ENCODE results near the gene GPRASP1.
"Not testable (repeated sequence)": the region's sequence is repeated elsewhere in the genome, so short reads cannot be mapped to it uniquely, and the experiment has no call there.

Gene GPRASP1

DNA sequence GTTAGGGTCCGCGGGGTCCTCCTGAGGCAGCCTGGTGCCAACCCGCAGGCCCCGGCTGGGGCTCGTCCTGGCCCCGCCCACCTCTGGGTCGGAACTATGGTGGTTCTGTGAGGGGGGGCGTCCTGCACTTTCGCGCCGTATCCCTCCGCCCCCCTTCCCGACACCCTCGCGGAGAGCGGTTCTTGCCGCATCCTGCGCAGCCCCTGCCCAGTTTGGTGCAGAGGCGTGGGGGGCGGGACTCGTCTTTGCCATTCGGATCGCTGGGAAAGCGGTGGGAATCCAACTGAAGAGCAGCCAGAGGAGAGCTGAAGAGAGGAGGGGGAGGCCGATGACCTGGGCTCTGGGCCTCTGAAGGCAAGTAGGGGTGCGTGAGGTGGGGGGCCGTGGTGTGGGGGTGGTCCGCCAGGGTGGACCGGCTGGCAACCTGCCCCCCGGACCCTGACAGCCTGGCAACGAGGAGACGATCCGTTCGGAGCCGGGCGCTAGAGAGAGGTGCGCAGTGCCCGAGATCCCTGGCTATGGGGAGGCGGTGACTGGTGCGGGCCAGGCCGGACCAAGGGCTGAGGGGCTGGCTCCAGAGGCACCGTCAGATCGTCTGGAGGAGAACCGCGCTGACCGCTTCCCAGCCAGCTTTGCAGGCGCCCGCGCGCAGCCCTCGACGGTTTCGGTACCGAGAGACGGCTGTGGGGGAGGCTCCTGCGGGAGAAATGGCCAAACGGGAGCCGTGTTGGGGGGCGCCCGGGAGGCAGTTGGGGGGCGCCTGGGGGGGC lies at the start of gene GPRASP1:
TSS of gene GPRASP1 (plus strand) at position 242 of the 770 bp plus-strand sequence. CDS start 2,431 bp downstream, outside the sequence.
- peak; percentile 33 for DNase-seq (ENCODE audit: low read depth)

GRCh38 chrX:102604327-102604726 lies 47.0 kb upstream of the GPRASP1 start:
- DNase-seq (ENCODE audit: low read depth), result peak; percentile 1

- no peak for DNase-seq (ENCODE audit: low read depth)
Observed at GRCh38 chrX:102606115-102606514, 45.2 kb upstream of the GPRASP1 start.

GRCh38 chrX:102610905-102611304 lies 40.4 kb upstream of the GPRASP1 start:
- DNase-seq (ENCODE audit: low read depth), result no peak

DNA sequence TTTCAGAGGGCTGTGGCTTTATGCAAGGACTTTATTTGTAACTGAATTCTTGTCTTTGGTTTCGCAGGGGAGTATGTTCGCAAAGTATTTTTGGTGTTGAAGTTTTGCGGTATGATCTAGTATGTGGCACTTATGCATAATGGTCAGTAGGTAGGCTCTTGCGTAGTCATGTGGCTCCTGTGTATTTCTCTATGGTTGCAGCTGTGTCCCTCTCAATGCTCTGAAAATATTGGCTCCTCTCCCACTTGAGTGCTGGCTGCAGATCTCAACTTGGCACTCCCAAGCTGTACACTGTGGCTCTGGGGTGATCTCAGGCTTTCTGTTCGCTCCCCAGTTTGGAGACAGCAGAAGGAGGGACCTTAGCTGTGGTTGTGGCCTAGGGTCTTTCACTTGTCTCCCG lies 27.2 kb upstream of the GPRASP1 start:
- no peak for DNase-seq (ENCODE audit: low read depth)

DNA sequence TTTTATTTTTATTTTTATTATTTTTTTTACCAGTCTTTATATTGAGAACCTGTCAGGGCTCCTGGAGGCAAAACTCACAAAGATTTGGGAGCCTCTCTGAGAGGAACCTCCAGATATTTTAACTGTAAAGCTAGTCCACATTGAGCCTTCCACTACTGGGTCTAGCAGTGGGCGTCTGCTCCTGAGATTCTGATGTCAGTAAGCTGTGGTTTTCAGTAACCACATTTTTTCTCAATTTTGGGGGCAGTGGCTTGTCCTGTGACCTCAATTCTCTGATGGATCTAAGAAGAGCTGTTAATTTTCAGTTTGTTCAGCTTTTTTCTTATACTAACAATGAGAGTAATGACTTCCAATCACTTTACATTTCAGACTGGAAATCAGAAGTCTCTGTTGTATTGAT lies 23.6 kb upstream of the GPRASP1 start:
- no peak for DNase-seq (ENCODE audit: low read depth)

DNA sequence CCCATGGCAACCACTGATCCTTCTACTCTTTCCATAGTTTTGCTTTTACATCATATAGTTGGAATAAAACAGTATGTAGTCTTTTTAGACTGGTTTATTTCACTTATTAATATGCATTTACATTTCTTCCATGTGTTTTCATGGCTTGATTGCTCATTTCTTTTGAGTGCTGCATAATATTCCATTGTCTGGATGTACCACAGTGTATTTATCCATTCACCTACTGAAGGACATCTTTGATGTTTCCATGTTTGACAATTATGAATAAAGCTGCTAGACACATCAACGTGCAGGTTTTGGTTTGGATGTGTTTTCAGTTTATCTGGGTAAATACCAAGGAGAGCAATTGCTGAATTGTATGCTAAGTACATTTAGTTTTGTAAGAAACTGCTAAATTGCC lies 13.7 kb upstream of the GPRASP1 start:
- DNase-seq (ENCODE audit: low read depth), result no peak

DNA sequence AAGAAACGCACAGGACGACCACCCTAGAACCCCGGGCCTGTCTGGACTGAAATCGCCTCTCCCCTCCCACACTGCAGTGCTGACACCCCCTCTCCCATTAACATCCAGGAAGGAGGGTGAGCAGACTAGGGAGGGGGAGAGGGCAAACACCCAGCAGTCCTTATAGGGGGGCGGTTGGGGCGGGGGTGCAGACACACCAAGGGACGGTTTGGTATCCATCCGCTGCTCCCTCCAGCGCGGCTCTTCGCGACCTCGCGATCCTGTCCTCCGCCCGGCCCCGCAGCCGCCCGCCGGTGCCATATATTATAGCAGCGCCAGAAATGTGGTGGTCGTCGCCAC lies 411 bp upstream of the GPRASP1 start:
- no peak for DNase-seq (ENCODE audit: low read depth)

- DNase-seq (ENCODE audit: low read depth), result peak; percentile 48
Observed at GRCh38 chrX:102652031-102652688, 877 bp downstream of the GPRASP1 start.

GRCh38 chrX:102654696-102655095 lies 3.4 kb downstream of the GPRASP1 start:
- DNase-seq (ENCODE audit: low read depth), result no peak

DNA sequence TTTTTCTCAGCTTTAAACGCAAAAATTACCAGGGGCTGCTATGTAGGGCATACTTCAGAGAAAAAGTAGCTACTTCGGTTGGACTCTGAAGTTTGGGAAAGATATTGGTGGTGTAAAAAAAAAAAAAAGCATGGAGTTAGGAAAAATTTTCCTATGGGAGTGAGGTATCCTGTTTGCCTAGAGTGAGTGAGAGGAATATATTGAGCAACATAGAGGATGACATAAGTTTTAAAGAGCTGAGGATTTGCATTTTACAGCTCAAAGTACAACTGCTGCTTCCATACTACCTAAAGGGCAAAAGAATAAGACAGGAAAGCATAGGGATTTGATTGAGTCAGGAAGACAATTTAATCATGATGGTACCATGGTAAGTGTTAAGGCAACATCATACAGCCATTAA lies 7.3 kb downstream of the GPRASP1 start:
- DNase-seq (ENCODE audit: low read depth), result no peak

GRCh38 chrX:102659790-102660757 lies 8.8 kb downstream of the GPRASP1 start:
- peak; percentile 74 for DNase-seq (ENCODE audit: low read depth)

DNA sequence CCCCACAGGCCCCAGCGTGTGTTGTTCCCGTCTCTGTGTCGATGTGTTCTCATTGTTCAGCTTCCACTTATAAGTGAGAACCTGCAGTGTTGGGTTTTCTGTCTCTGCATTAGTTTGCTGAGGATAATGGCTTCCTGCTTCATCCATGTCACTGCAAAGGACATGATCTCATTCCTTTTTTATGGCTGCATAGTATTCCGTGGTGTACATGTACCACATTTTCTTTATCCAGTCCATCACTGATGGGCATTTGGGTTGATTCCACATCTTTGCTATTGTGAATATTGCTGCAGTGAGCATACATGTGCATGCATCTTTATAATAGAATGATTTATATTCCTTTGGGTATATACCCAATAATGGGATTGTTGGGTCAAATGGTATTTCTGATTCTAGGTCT lies 12.5 kb downstream of the GPRASP1 start:
- not testable (repeated sequence) for DNase-seq (ENCODE audit: low read depth)

GRCh38 chrX:102667034-102667433 lies 15.8 kb downstream of the GPRASP1 start:
- DNase-seq (ENCODE audit: low read depth), result not testable (repeated sequence)

DNA sequence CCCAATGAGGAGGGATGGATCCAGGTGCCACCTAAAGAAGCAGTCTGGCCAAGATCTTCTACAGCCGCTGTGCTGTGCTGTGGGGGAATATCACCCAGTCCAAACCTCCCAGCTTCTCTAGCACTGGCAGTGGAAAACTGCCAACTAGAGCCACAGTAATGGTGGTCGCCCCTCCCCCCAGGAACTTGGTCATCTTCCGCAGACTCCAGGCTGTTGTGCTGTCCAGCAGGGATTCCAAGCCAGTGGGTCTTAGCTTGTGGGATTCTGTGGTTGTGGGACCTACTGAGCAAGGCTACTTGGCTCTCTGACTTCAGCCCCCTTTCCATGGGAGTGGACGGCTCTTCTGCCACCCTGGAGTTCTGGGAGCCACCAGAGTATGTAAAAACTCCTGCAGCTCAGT lies 18.2 kb downstream of the GPRASP1 start:
- no peak for DNase-seq (ENCODE audit: low read depth)

GRCh38 chrX:102672856-102673255 lies 21.6 kb downstream of the GPRASP1 start:
- peak; percentile 55 for DNase-seq (ENCODE audit: low read depth)

- DNase-seq (ENCODE audit: low read depth), result not testable (repeated sequence)
Observed at GRCh38 chrX:102677479-102677878, 26.2 kb downstream of the GPRASP1 start.

GRCh38 chrX:102684772-102685520 lies 33.7 kb downstream of the GPRASP1 start:
- DNase-seq (ENCODE audit: low read depth), result no peak

DNA sequence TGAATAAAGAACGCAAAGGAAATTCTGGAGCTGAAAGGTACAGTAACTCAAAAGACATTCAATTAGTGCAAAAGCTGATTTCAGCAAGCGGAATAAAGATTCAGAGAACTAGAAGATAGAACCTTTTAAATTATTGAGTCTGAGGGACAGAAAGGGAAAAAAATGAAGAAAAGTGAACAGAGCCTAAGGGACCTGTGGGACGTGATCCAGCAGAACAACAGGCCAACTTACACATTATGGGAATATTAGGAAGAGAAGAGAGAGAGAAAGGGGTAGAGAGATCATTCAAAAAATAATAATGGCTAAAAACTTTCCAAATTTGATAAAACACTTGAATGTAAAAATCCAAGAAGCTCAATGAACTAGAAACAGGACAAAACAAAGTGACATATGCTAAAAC lies 43.5 kb downstream of the GPRASP1 start:
- DNase-seq (ENCODE audit: low read depth), result no peak

- DNase-seq (ENCODE audit: low read depth), result no peak
Observed at GRCh38 chrX:102696306-102696705, 45.0 kb downstream of the GPRASP1 start.

DNA sequence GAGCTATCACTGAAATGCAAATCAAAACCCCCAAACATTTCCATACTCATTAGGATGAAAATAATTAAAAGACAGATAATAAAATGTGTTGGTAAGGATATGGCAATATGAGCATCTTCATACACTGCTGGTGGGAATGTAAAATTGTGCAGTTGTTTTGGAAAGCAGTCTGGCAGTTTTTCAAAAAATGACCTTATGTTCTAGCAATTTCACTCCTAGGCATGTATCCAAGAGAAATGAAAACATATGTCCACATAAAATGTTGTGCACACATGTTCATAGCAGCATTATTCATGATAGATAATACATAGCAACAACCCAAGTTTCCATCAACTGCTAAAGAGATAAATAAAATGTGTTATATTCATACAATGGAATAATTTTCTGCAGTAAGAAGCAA lies 46.2 kb downstream of the GPRASP1 start:
- DNase-seq (ENCODE audit: low read depth), result peak; percentile 46

Measured in EH (cell line).